ENCODE results near the gene PAM.
"Not testable (repeated sequence)": the region's sequence is repeated elsewhere in the genome, so short reads cannot be mapped to it uniquely, and the experiment has no call there.

PAM gene

DNA sequence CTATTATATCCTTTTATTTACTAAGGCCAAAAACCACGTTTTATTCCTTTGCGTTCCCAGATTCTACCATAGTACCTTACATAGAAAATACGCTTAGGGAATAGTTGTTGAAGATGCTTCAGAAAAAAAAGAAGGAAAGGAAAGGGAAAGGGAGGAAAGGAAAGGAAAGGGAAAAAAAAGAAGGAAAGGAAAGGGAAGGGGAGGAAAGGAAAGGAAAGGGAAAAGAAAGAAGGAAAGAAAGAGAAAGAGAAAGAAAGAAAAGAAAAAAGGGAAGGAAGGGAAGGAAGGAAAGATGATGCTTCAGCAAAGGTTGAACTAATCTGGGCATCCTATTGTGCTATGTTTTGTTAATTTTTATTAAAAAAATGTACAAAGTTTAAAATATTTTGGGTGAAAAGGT lies 233.4 kb downstream of the PAM start:
- Histone ChIP-seq H3K4me3 (no peak overlapping the region), H3K27ac (no peak overlapping the region)
- DNase-seq (ENCODE audit: low spot score), result no peak
- TF ChIP-seq, protein P1, sequence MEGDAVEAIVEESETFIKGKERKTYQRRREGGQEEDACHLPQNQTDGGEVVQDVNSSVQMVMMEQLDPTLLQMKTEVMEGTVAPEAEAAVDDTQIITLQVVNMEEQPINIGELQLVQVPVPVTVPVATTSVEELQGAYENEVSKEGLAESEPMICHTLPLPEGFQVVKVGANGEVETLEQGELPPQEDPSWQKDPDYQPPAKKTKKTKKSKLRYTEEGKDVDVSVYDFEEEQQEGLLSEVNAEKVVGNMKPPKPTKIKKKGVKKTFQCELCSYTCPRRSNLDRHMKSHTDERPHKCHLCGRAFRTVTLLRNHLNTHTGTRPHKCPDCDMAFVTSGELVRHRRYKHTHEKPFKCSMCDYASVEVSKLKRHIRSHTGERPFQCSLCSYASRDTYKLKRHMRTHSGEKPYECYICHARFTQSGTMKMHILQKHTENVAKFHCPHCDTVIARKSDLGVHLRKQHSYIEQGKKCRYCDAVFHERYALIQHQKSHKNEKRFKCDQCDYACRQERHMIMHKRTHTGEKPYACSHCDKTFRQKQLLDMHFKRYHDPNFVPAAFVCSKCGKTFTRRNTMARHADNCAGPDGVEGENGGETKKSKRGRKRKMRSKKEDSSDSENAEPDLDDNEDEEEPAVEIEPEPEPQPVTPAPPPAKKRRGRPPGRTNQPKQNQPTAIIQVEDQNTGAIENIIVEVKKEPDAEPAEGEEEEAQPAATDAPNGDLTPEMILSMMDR (IDR thresholded peaks at IDR 0.05), result no peak

- Histone ChIP-seq H3K27ac (no peak overlapping the region), H3K4me3 (no peak overlapping the region)
- TF ChIP-seq, protein P1 (IDR thresholded peaks at IDR 0.05), result no peak
- no peak for DNase-seq (ENCODE audit: low spot score)
Observed at GRCh38 chr5:102991802-102992201, 236.7 kb downstream of the PAM start.

- no peak overlapping the region for H3K27ac ChIP-seq
- DNase-seq (ENCODE audit: low spot score), result no peak
- TF ChIP-seq, protein P1 (IDR thresholded peaks at IDR 0.05), result no peak
- H3K4me3 ChIP-seq, result no peak overlapping the region
Observed at GRCh38 chr5:102996011-102996575, 241.0 kb downstream of the PAM start.

- H3K4me3 ChIP-seq, result no peak overlapping the region
- H3K27ac ChIP-seq, result no peak overlapping the region
- TF ChIP-seq, protein P1 (IDR thresholded peaks at IDR 0.05), result no peak
- DNase-seq (ENCODE audit: low spot score), result no peak
Observed at GRCh38 chr5:102998224-102998623, 243.1 kb downstream of the PAM start.

DNA sequence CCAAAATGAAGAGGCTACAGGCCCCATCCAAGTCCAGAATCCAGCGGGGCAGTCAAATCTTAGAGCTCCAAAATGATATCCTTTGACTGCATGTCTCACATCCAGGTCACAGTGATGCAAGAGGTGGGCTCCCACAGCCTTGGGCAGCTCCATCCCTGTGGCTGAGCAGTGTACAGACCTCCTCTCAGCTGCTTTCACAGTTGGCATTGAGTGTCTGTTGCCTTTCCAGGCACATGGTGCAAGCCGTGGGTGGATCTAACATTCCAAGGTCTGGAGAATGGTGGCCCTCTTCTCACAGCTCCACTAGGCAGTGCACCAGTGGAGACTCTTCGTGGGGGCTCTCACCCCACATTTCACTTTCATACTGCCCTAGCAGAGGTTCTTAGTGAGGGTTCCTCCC lies 244.1 kb downstream of the PAM start:
- TF ChIP-seq, protein P1 (IDR thresholded peaks at IDR 0.05), result no peak
- no peak for DNase-seq (ENCODE audit: low spot score)

GRCh38 chr5:102999621-103000020 lies 244.5 kb downstream of the PAM start:
- not testable (repeated sequence) for DNase-seq (ENCODE audit: low spot score); H3K4me3 ChIP-seq; H3K27ac ChIP-seq

More for the DNA sequence above, 244.1 kb downstream of the PAM start:
- no peak overlapping the region for H3K27ac ChIP-seq
- H3K4me3 ChIP-seq, result no peak overlapping the region

DNA sequence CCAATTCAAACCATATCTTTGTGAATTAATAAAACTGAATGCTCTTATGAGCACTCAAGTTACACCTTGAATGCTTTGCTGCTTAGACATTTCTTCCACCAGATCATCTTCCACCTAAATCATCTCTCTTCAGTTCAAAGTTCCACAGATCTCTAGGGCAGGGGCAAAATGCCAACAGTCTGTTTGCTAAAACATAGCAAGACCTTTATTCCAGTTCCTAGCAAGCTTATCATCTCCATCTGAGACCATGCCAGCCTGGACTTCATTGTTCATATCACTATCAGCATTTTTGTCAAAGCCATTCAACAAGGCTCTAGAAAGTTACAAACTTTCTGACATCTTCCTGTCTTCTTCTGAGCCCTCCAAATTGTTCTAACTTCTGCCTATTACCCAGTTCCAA lies 245.0 kb downstream of the PAM start:
- Histone ChIP-seq H3K27ac (no peak overlapping the region), H3K4me3 (no peak overlapping the region)
- TF ChIP-seq, protein P1 (IDR thresholded peaks at IDR 0.05), result no peak
- no peak for DNase-seq (ENCODE audit: low spot score)

GRCh38 chr5:103003872-103004271 lies 248.8 kb downstream of the PAM start:
- no peak overlapping the region for H3K4me3 ChIP-seq
- DNase-seq (ENCODE audit: low spot score), result no peak
- TF ChIP-seq, protein P1 (IDR thresholded peaks at IDR 0.05), result no peak
- no peak overlapping the region for H3K27ac ChIP-seq
